ENCODE results near the gene ZNF740. TPM values are rescaled to one million over a fixed set of nuclear protein-coding genes. Genes with fewer than 3 reads are reported as not detected.

ZNF740 gene
- total RNA-seq (ENCODE audit: low replicate concordance) = 49.2 and 72.2 TPM in 2 replicates
- long read RNA-seq, partial matches to known transcripts = 0 of 2 reads
- long read RNA-seq, other reads (novel, unspliced or antisense) = 2 of 2 reads

- TF ChIP-seq CTCF (conservative IDR thresholded peaks at IDR 0.05) = no peak
- no peaks in the 10 kb centered on the region for H3K9me3 Mint-ChIP-seq
- peaks cover 32% of the 10 kb centered on the region for H3K36me3 Mint-ChIP-seq
- peak; percentile 98 for DNase-seq (ENCODE audit: extremely low spot score, unreplicated experiment)
- H3K27me3 Mint-ChIP-seq = no peaks in the 10 kb centered on the region
- peak within 1 kb of the TSS; percentile 98 for H3K27ac Mint-ChIP-seq
- H3K4me3 Mint-ChIP-seq = peak within 1 kb of the TSS; percentile 94
- H3K4me1 Mint-ChIP-seq (ENCODE audit: unreplicated experiment) = peaks cover 49% of the 10 kb centered on the region
Measured at GRCh38 chr12:53180220-53180930, at the start of gene ZNF740, which contains the start of gene CSAD. Gene ZNF740 (plus strand): TSS chr12:53180722. CDS start chr12:53181984, 1,262 bp downstream. Gene CSAD (minus strand): TSS chr12:53180925. CDS start chr12:53173470, 7,455 bp downstream.

- peak; percentile 20 for DNase-seq (ENCODE audit: extremely low spot score, unreplicated experiment)
- Mint-ChIP-seq H3K4me3 (no peak overlapping the region), H3K27me3 (peaks cover 9% of the 10 kb centered on the region), H3K4me1 (ENCODE audit: unreplicated experiment) (no peaks in the 10 kb centered on the region), H3K27ac (no peak overlapping the region), H3K36me3 (no peaks in the 10 kb centered on the region), H3K9me3 (no peaks in the 10 kb centered on the region)
- no peak for TF ChIP-seq CTCF (conservative IDR thresholded peaks at IDR 0.05)
Measured at GRCh38 chr12:53131844-53132243, 48.7 kb upstream of the ZNF740 start.

GRCh38 chr12:53133722-53134121 is 46.8 kb upstream of the ZNF740 start:
- H3K27me3 Mint-ChIP-seq = peaks cover 9% of the 10 kb centered on the region
- H3K9me3 Mint-ChIP-seq = peaks cover 1% of the 10 kb centered on the region
- H3K27ac Mint-ChIP-seq = no peak overlapping the region
- H3K4me1 Mint-ChIP-seq (ENCODE audit: unreplicated experiment) = no peaks in the 10 kb centered on the region
- no peak overlapping the region for H3K4me3 Mint-ChIP-seq
- peak; percentile 11 for DNase-seq (ENCODE audit: extremely low spot score, unreplicated experiment)
- no peak for TF ChIP-seq CTCF (conservative IDR thresholded peaks at IDR 0.05)
- no peaks in the 10 kb centered on the region for H3K36me3 Mint-ChIP-seq

GRCh38 chr12:53143355-53143754 is 37.2 kb upstream of the ZNF740 start:
- no peaks in the 10 kb centered on the region for H3K36me3 Mint-ChIP-seq
- peak overlapping the region; percentile 13 for H3K27ac Mint-ChIP-seq
- DNase-seq (ENCODE audit: extremely low spot score, unreplicated experiment) = no peak
- TF ChIP-seq CTCF (conservative IDR thresholded peaks at IDR 0.05) = no peak
- no peaks in the 10 kb centered on the region for H3K4me1 Mint-ChIP-seq (ENCODE audit: unreplicated experiment)
- H3K4me3 Mint-ChIP-seq = no peak overlapping the region
- no peaks in the 10 kb centered on the region for H3K27me3 Mint-ChIP-seq
- peaks cover 4% of the 10 kb centered on the region for H3K9me3 Mint-ChIP-seq

- H3K4me3 Mint-ChIP-seq = no peak overlapping the region
- H3K27me3 Mint-ChIP-seq = no peaks in the 10 kb centered on the region
- no peak for TF ChIP-seq CTCF (conservative IDR thresholded peaks at IDR 0.05)
- H3K4me1 Mint-ChIP-seq (ENCODE audit: unreplicated experiment) = no peaks in the 10 kb centered on the region
- DNase-seq (ENCODE audit: extremely low spot score, unreplicated experiment) = no peak
- H3K36me3 Mint-ChIP-seq = no peaks in the 10 kb centered on the region
- H3K9me3 Mint-ChIP-seq = no peaks in the 10 kb centered on the region
- H3K27ac Mint-ChIP-seq = no peak overlapping the region
Measured at GRCh38 chr12:53145383-53146260, 34.9 kb upstream of the ZNF740 start.
